Keratinocyte (primary cell): ENCODE results near the gene LRRC2. TPM values are rescaled to one million over a fixed set of nuclear protein-coding genes. Genes with fewer than 3 reads are reported as not detected.
A peak's percentile ranks its signal among the peaks of the same experiment; 100 is the strongest.

ENCODE experiments used
- DNase-seq: peaks from one replicate; pipeline ENCODE4 v3.0.0-alpha.2; 2011; ENCODE audit warnings: low read depth, missing footprints, low spot score
- FAIRE-seq: peaks from 2 replicates; lab custom pipeline; 2011; peaks lifted over from hg19 to GRCh38; lab: Jason Lieb, UNC
- H2AFZ ChIP-seq: 2 replicates; pipeline ENCODE4 v1.6.0; 2012; ENCODE audit warnings: low read length, control low read depth, inconsistent platforms; ENCODE audit not compliant: control insufficient read depth
- H3K27ac ChIP-seq: 2 replicates; pipeline ENCODE4 v1.5.1; 2011; ENCODE audit warnings: low read length; ENCODE audit not compliant: control insufficient read depth, insufficient read depth
- H3K27me3 ChIP-seq: 3 replicates; pipeline ENCODE4 v1.6.0; 2011; ENCODE audit warnings: low read length; ENCODE audit not compliant: control insufficient read depth, insufficient read depth; ENCODE audit errors: extremely low read depth
- H3K36me3 ChIP-seq, 2 experiments: 2 replicates in 1 of 2; 3 replicates in 1 of 2; pipeline ENCODE4 v1.5.1; 2011; ENCODE audit warnings: low read length in 2 of 2, mild to moderate bottlenecking in 1 of 2; ENCODE audit not compliant: control insufficient read depth in 2 of 2, insufficient read depth in 2 of 2; ENCODE audit errors: extremely low read depth in 1 of 2
- H3K4me1 ChIP-seq: 3 replicates; pipeline ENCODE4 v1.5.1; 2011; ENCODE audit warnings: low read length; ENCODE audit not compliant: control insufficient read depth, insufficient read depth; ENCODE audit errors: extremely low read depth
- H3K4me2 ChIP-seq: 3 replicates; pipeline ENCODE4 v1.6.0; 2011; ENCODE audit warnings: low read depth, low read length; ENCODE audit not compliant: control insufficient read depth, insufficient read depth; ENCODE audit errors: extremely low read depth
- H3K4me3 ChIP-seq, 3 experiments: fragments of 200-600 bp in 1 of 3; sonication (generic) in 1 of 3; 2 replicates in 2 of 3; 3 replicates in 1 of 3; pipeline ENCODE4 v1.5.1; 2011 to 2016; ENCODE audit warnings: low read length in 3 of 3, mild to moderate bottlenecking in 3 of 3, control low read depth in 2 of 3, inconsistent platforms in 1 of 3, low read depth in 1 of 3, mixed read lengths in 1 of 3, mixed run types in 1 of 3, moderate library complexity in 1 of 3; ENCODE audit not compliant: control insufficient read depth in 2 of 3, insufficient read depth in 2 of 3; ENCODE audit errors: extremely low read depth in 1 of 3
- H3K79me2 ChIP-seq: 2 replicates; pipeline ENCODE4 v1.6.0; 2012; ENCODE audit warnings: low read length; ENCODE audit not compliant: control insufficient read depth, insufficient read depth
- H3K9ac ChIP-seq: 3 replicates; pipeline ENCODE4 v1.6.0; 2011; ENCODE audit warnings: low read length; ENCODE audit not compliant: control insufficient read depth, insufficient read depth; ENCODE audit errors: extremely low read depth
- H3K9me1 ChIP-seq: 3 replicates; pipeline ENCODE4 v1.6.0; 2011; ENCODE audit warnings: low read length; ENCODE audit not compliant: control insufficient read depth, insufficient read depth; ENCODE audit errors: extremely low read depth
- H3K9me3 ChIP-seq: 2 replicates; pipeline ENCODE4 v1.5.1; 2012; ENCODE audit warnings: low read depth, low read length; ENCODE audit not compliant: control insufficient read depth
- H4K20me1 ChIP-seq: 3 replicates; pipeline ENCODE4 v1.6.0; 2011; ENCODE audit warnings: low read length; ENCODE audit not compliant: control insufficient read depth, insufficient read depth; ENCODE audit errors: extremely low read depth
- CTCF ChIP-seq, 3 experiments: IDR thresholded peaks in 1 of 3; conservative IDR thresholded peaks in 1 of 3; optimal IDR thresholded peaks in 1 of 3; 2 replicates in 2 of 3; 3 replicates in 1 of 3; pipeline versions ENCODE3 to v1.5.1; 2011; ENCODE audit warnings: low read length in 3 of 3, mild to moderate bottlenecking in 3 of 3, moderate library complexity in 2 of 3, control low read depth in 1 of 3, inconsistent platforms in 1 of 3; ENCODE audit not compliant: insufficient read depth in 2 of 3; ENCODE audit errors: extremely low read depth in 1 of 3
- EZH2 ChIP-seq: IDR thresholded peaks from one replicate; pipeline ENCODE4 v1.6.1; 2012; ENCODE audit warnings: inconsistent platforms, mild to moderate bottlenecking, low read length, moderate library complexity
- dilution Hi-C: fragments of 300-500 bp; cut with MboI; formaldehyde crosslinking; loops from one replicate; pipeline ENCODE4 v1.7.0; 2020; ENCODE audit warnings: low sequenced_read_pairs; ENCODE audit not compliant: extremely low pct_ligation_motif_present
- polyA plus RNA-seq, 5 experiments: library from polyadenylated mRNA; depleted of rRNA in 3 of 5; stranded (reverse) in 3 of 5; stranded (forward) in 1 of 5; unstranded in 1 of 5; fragments of >200 nt; gene quantifications; 1 replicate in 1 of 5; 2 replicates in 3 of 5; 3 replicates in 1 of 5; pipeline versions ENCODE4 v1.2.1 to v1.2.3, GENCODE V29; 2011 to 2012; ENCODE audit warnings: missing spikeins in 2 of 5, low read depth in 1 of 5, low replicate concordance in 1 of 5

LRRC2 gene
- polyA plus RNA-seq, 1 donor (not counting 4 experiments of a cell fraction or from before 2014, with no cell fraction given): 0.51 TPM

- H3K4me3 ChIP-seq: no peak overlapping the region
- peak overlapping the region; percentile 46 for H3K4me2 ChIP-seq
- DNase-seq: peak; percentile 56
- H3K9me3 ChIP-seq: no peaks in the 10 kb centered on the region
- H3K79me2 ChIP-seq: no peaks in the 10 kb centered on the region
- no peaks in the 10 kb centered on the region for H3K36me3 ChIP-seq
- no peaks in the 10 kb centered on the region for H3K9me1 ChIP-seq
- FAIRE-seq: peak; percentile 96
- peaks cover 9% of the 10 kb centered on the region for H3K4me1 ChIP-seq
- H4K20me1 ChIP-seq: no peaks in the 10 kb centered on the region
- H3K27me3 ChIP-seq: peaks cover 24% of the 10 kb centered on the region
- H3K9ac ChIP-seq: no peak overlapping the region
- no peak overlapping the region for H2AFZ ChIP-seq
- TF ChIP-seq EZH2 (no peak), CTCF (optimal IDR thresholded peaks at IDR 0.05 in 1 of 3, IDR thresholded peaks at IDR 0.05 in 1 of 3, conservative IDR thresholded peaks at IDR 0.05 in 1 of 3; ENCODE audit: extremely low read depth in 1 of 3, insufficient read depth in 2 of 3, low read length in 3 of 3) (no peak)
- dilution Hi-C loops: loop anchor here (25.0 kb wide), 1 partner anchor 155 kb away; no protein-coding TSS in a partner anchor
- H3K27ac ChIP-seq: no peak overlapping the region
Observed at GRCh38 chr3:46482632-46483350, 83.3 kb downstream of the LRRC2 start.

- no peaks in the 10 kb centered on the region for H3K9me1 ChIP-seq
- H3K4me3 ChIP-seq: no peak overlapping the region
- TF ChIP-seq CTCF (optimal IDR thresholded peaks at IDR 0.05 in 1 of 3, IDR thresholded peaks at IDR 0.05 in 1 of 3, conservative IDR thresholded peaks at IDR 0.05 in 1 of 3; ENCODE audit: extremely low read depth in 1 of 3, insufficient read depth in 2 of 3, low read length in 3 of 3) (no peak), EZH2 (no peak)
- H3K9me3 ChIP-seq: no peaks in the 10 kb centered on the region
- no peaks in the 10 kb centered on the region for H3K79me2 ChIP-seq
- FAIRE-seq (no peak), DNase-seq (no peak)
- H3K27ac ChIP-seq: no peak overlapping the region
- dilution Hi-C loops: loop anchor here (25.0 kb wide), 1 partner anchor 156 kb away; no protein-coding TSS in a partner anchor
- H3K27me3 ChIP-seq: peaks cover 27% of the 10 kb centered on the region
- no peaks in the 10 kb centered on the region for H4K20me1 ChIP-seq
- H2AFZ ChIP-seq: no peak overlapping the region
- H3K4me1 ChIP-seq: peaks cover 9% of the 10 kb centered on the region
- no peaks in the 10 kb centered on the region for H3K36me3 ChIP-seq
- H3K4me2 ChIP-seq: no peak overlapping the region
- no peak overlapping the region for H3K9ac ChIP-seq
Observed at GRCh38 chr3:46481636-46482035, 84.5 kb downstream of the LRRC2 start.
